HepG2 (cell line): ENCODE measurements around the gene NAB2. TPM values are rescaled to one million over a fixed set of nuclear protein-coding genes. Genes with fewer than 3 reads are reported as not detected.

Experiments used
- ATF7 ChIP-seq, 2 experiments: fragments of 450-650 bp in 1 of 2; sonication (generic) in 1 of 2; formaldehyde crosslinking in 1 of 2; IDR thresholded peaks; 2 replicates each; pipeline versions ENCODE4 v1.4.0 to v1.6.1; 2016 to 2020; ENCODE audit warnings: antibody characterized with exemption in 1 of 2, mild to moderate bottlenecking in 1 of 2, missing genetic modification reagents in 1 of 2
- CCDC6 ChIP-seq: sonication (generic); formaldehyde crosslinking; IDR thresholded peaks from 2 replicates; pipeline ENCODE4 v1.8.1; 2022; ENCODE audit warnings: mild to moderate bottlenecking, missing genetic modification reagents, moderate library complexity
- DR1 ChIP-seq: sonication (generic); formaldehyde crosslinking; IDR thresholded peaks from 2 replicates; pipeline ENCODE4 v1.8.0; 2021; ENCODE audit warnings: mild to moderate bottlenecking, missing genetic modification reagents, inconsistent platforms
- FOXO4 ChIP-seq: sonication (generic); formaldehyde crosslinking; conservative IDR thresholded peaks from 2 replicates; pipeline ENCODE4 v1.8.1; 2023; ENCODE audit warnings: missing genetic modification reagents
- FOXP1 ChIP-seq, 2 experiments: fragments of 450-650 bp in 1 of 2; IDR thresholded peaks; 2 replicates each; pipeline ENCODE4 v1.6.1; 2017 to 2018; ENCODE audit warnings: antibody characterized with exemption in 1 of 2
- GATAD1 ChIP-seq: IDR thresholded peaks from 2 replicates; pipeline ENCODE4 v1.6.1; 2016; ENCODE audit warnings: missing genetic modification reagents, missing compliant biosample characterization
- GTF3A ChIP-seq: sonication (generic); formaldehyde crosslinking; conservative IDR thresholded peaks from 2 replicates; pipeline ENCODE4 v1.4.0; 2020; ENCODE audit warnings: mild to moderate bottlenecking, missing genetic modification reagents
- RCOR2 ChIP-seq: IDR thresholded peaks from 2 replicates; pipeline ENCODE4 v1.6.1; 2016; ENCODE audit warnings: missing biosample characterization, missing genetic modification reagents
- RORA ChIP-seq: sonication (generic); formaldehyde crosslinking; IDR thresholded peaks from 2 replicates; pipeline ENCODE4 v1.5.0; 2020; ENCODE audit warnings: mild to moderate bottlenecking, missing genetic modification reagents, moderate library complexity
- SAP130 ChIP-seq: IDR thresholded peaks from 2 replicates; pipeline ENCODE4 v1.6.1; 2016; ENCODE audit warnings: low read depth
- SP4 ChIP-seq: sonication (generic); formaldehyde crosslinking; IDR thresholded peaks from 2 replicates; pipeline ENCODE4 v1.8.1; 2023; ENCODE audit warnings: mild to moderate bottlenecking, missing genetic modification reagents
- SP5 ChIP-seq: IDR thresholded peaks from 2 replicates; pipeline ENCODE4 v1.6.1; 2016; ENCODE audit warnings: low read depth, borderline replicate concordance
- ZBTB39 ChIP-seq: sonication (generic); formaldehyde crosslinking; IDR thresholded peaks from 2 replicates; pipeline ENCODE4 v1.5.0; 2020; ENCODE audit warnings: missing genetic modification reagents
- ZC3H13 ChIP-seq: sonication (generic); formaldehyde crosslinking; IDR thresholded peaks from 2 replicates; pipeline ENCODE4 v1.8.1; 2023; ENCODE audit warnings: mild to moderate bottlenecking, missing genetic modification reagents, moderate library complexity
- ZNF143 ChIP-seq: sonication (generic); formaldehyde crosslinking; IDR thresholded peaks from 2 replicates; pipeline ENCODE4 v1.4.0; 2020; ENCODE audit warnings: missing genetic modification reagents
- ZNF615 ChIP-seq: sonication (generic); formaldehyde crosslinking; IDR thresholded peaks from 2 replicates; pipeline ENCODE4 v1.5.0; 2020; ENCODE audit warnings: mild to moderate bottlenecking, missing genetic modification reagents, borderline replicate concordance
- polyA plus RNA-seq, 8 experiments: library from polyadenylated mRNA; depleted of rRNA in 3 of 8; stranded (reverse) in 7 of 8; unstranded in 1 of 8; fragments of >200 nt; fragmentation: Illumina TruSeq in 4 of 8; extraction: Trizol in 4 of 8; gene quantifications; 2 replicates each; pipeline versions ENCODE4 v1.2.1 to v1.2.3, GENCODE V29; 2011 to 2016; ENCODE audit warnings: low read depth in 4 of 8, missing spikeins in 1 of 8, mixed read lengths in 1 of 8; ENCODE audit not compliant: insufficient read depth in 1 of 8
- total RNA-seq, 5 experiments: library from RNA; depleted of rRNA; stranded (reverse); fragments of >200 nt; fragmentation: Illumina TruSeq; extraction: Trizol; gene quantifications; 2 replicates each; pipeline ENCODE4 v1.2.3, GENCODE V29; 2016; ENCODE audit warnings: low read depth in 1 of 5
- TF ChIP-seq, protein P1 (sequence below): sonication (generic); formaldehyde crosslinking; IDR thresholded peaks from 2 replicates; pipeline ENCODE4 v1.9.0; 2021; ENCODE audit warnings: missing genetic modification reagents, borderline replicate concordance
- TF ChIP-seq, protein P2 (sequence below): sonication (generic); formaldehyde crosslinking; IDR thresholded peaks from 2 replicates; pipeline ENCODE4 v1.4.0; 2020; ENCODE audit warnings: missing genetic modification reagents
- TF ChIP-seq, protein P3 (sequence below): sonication (generic); formaldehyde crosslinking; IDR thresholded peaks from 2 replicates; pipeline ENCODE4 v1.8.0; 2022; ENCODE audit warnings: missing genetic modification reagents, mild to moderate bottlenecking, inconsistent platforms, borderline replicate concordance

Gene NAB2
- total and polyA plus RNA-seq, 2 of the 13 experiments (the other 11 are each of a cell fraction or from before 2014, with no cell fraction given), result 11.7 to 12.9 TPM

- TF ChIP-seq, protein P1, sequence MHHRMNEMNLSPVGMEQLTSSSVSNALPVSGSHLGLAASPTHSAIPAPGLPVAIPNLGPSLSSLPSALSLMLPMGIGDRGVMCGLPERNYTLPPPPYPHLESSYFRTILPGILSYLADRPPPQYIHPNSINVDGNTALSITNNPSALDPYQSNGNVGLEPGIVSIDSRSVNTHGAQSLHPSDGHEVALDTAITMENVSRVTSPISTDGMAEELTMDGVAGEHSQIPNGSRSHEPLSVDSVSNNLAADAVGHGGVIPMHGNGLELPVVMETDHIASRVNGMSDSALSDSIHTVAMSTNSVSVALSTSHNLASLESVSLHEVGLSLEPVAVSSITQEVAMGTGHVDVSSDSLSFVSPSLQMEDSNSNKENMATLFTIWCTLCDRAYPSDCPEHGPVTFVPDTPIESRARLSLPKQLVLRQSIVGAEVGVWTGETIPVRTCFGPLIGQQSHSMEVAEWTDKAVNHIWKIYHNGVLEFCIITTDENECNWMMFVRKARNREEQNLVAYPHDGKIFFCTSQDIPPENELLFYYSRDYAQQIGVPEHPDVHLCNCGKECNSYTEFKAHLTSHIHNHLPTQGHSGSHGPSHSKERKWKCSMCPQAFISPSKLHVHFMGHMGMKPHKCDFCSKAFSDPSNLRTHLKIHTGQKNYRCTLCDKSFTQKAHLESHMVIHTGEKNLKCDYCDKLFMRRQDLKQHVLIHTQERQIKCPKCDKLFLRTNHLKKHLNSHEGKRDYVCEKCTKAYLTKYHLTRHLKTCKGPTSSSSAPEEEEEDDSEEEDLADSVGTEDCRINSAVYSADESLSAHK (CRISPR knock-in tag), result no peak
- TF ChIP-seq, protein P2, sequence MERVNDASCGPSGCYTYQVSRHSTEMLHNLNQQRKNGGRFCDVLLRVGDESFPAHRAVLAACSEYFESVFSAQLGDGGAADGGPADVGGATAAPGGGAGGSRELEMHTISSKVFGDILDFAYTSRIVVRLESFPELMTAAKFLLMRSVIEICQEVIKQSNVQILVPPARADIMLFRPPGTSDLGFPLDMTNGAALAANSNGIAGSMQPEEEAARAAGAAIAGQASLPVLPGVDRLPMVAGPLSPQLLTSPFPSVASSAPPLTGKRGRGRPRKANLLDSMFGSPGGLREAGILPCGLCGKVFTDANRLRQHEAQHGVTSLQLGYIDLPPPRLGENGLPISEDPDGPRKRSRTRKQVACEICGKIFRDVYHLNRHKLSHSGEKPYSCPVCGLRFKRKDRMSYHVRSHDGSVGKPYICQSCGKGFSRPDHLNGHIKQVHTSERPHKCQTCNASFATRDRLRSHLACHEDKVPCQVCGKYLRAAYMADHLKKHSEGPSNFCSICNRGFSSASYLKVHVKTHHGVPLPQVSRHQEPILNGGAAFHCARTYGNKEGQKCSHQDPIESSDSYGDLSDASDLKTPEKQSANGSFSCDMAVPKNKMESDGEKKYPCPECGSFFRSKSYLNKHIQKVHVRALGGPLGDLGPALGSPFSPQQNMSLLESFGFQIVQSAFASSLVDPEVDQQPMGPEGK (CRISPR knock-in tag), result peak; percentile 90
- TF ChIP-seq ZNF143 (no peak), CCDC6 (peak; percentile 81; the same call in 1 of the 2 replicates), FOXO4 (CRISPR knock-in tag) (0 out of 2 replicates have a peak, but pooled peaks have one; percentile 35), FOXP1 (IDR thresholded peaks at IDR 0.05) (peak; percentile 38), FOXP1 (CRISPR knock-in tag; IDR thresholded peaks at IDR 0.05) (peak; percentile 78), SP5 (peak; percentile 36; the same call in 1 of the 2 replicates), ZC3H13 (CRISPR knock-in tag) (no peak), RORA (CRISPR knock-in tag) (no peak), GATAD1 (peak; percentile 48; the same call in 1 of the 2 replicates), GTF3A (no peak; the same call in 1 of the 2 replicates), ZNF615 (CRISPR knock-in tag) (no peak; the same call in 1 of the 2 replicates), ATF7 (IDR thresholded peaks at IDR 0.05) (0 out of 2 replicates have a peak, but pooled peaks have one; percentile 25), ATF7 (CRISPR knock-in tag; IDR thresholded peaks at IDR 0.05) (peak; percentile 77), SAP130 (CRISPR knock-in tag) (peak; percentile 85), ZBTB39 (no peak), DR1 (CRISPR knock-in tag) (0 out of 2 replicates have a peak, but pooled peaks have one; percentile 34), RCOR2 (CRISPR knock-in tag) (peak; percentile 90), SP4 (CRISPR knock-in tag) (peak; percentile 70)
- TF ChIP-seq, protein P3, sequence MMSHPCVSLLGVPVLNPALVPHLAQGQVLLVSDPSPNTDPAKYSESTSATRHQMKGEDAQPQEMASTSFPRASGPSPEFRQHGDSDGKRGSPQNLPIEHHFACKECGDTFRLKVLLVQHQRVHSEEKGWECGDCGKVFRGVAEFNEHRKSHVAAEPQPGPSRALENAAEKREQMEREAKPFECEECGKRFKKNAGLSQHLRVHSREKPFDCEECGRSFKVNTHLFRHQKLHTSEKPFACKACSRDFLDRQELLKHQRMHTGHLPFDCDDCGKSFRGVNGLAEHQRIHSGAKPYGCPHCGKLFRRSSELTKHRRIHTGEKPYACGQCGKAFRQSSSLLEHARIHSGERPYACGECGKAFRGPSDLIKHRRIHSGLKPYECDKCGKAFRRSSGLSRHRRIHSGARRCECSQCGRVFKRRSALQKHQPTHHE, result no peak
These were observed 13.2 kb downstream of the NAB2 start (continued) for GRCh38 chr12:57101892-57102695.
